ENCODE results near the gene UBE2G2.

The UBE2G2 gene

DNA sequence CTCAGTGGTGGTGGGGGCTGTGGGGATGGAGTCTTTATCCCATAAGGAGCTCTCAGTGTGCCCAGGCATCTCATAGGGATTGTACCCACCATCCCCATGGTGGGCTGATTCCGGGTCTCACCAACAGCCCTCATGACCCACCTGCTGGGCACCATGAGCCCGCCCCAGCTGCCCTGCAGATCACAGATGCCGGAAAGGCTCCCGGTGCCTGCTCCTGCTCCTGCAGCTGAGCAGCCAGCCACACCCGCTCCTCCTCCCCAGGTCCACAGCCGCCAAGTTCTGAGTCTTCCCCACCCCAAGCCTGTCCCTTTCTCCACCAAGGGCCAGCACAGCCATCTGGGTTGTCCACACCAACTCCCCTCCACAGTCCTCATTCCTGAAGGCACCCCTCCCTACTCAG lies 74.8 kb downstream of the UBE2G2 start:
- DNase-seq (ENCODE audit: low read depth), result no peak
- TF ChIP-seq MYC (IDR thresholded peaks at IDR 0.05; ENCODE audit: low read depth, low read length) (no peak), POLR2A (IDR thresholded peaks at IDR 0.05; ENCODE audit: extremely low read depth, insufficient read length) (no peak)
- TF ChIP-seq, protein P1, sequence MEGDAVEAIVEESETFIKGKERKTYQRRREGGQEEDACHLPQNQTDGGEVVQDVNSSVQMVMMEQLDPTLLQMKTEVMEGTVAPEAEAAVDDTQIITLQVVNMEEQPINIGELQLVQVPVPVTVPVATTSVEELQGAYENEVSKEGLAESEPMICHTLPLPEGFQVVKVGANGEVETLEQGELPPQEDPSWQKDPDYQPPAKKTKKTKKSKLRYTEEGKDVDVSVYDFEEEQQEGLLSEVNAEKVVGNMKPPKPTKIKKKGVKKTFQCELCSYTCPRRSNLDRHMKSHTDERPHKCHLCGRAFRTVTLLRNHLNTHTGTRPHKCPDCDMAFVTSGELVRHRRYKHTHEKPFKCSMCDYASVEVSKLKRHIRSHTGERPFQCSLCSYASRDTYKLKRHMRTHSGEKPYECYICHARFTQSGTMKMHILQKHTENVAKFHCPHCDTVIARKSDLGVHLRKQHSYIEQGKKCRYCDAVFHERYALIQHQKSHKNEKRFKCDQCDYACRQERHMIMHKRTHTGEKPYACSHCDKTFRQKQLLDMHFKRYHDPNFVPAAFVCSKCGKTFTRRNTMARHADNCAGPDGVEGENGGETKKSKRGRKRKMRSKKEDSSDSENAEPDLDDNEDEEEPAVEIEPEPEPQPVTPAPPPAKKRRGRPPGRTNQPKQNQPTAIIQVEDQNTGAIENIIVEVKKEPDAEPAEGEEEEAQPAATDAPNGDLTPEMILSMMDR (IDR thresholded peaks at IDR 0.05; ENCODE audit: low read depth, low read length), result no peak
- TF ChIP-seq, protein P2, sequence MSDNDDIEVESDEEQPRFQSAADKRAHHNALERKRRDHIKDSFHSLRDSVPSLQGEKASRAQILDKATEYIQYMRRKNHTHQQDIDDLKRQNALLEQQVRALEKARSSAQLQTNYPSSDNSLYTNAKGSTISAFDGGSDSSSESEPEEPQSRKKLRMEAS (IDR thresholded peaks at IDR 0.05; ENCODE audit: low read depth, low read length), result no peak
- no peak overlapping the region for H3K4me3 ChIP-seq (ENCODE audit: low read depth, low read length)

DNA sequence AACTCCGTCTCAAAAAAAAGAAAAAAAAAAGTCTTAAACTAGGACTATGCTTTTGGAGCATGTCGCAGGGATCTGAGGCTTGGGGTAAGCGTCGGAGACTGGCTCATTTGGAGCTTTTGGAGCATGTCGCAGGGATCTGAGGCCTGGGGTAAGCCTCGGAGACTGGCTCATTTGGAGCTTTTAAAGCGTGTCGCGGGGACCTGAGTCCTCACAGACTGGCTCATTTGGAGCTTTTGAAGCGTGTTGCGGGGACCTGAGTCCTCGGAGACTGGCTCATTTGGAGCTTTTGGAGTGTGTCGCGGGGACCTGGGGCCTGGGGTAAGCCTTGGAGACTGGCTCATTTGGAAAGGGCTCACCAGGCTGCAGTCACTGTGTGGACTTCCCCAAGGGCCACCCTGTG lies 76.7 kb downstream of the UBE2G2 start:
- no peak for DNase-seq (ENCODE audit: low read depth)

DNA sequence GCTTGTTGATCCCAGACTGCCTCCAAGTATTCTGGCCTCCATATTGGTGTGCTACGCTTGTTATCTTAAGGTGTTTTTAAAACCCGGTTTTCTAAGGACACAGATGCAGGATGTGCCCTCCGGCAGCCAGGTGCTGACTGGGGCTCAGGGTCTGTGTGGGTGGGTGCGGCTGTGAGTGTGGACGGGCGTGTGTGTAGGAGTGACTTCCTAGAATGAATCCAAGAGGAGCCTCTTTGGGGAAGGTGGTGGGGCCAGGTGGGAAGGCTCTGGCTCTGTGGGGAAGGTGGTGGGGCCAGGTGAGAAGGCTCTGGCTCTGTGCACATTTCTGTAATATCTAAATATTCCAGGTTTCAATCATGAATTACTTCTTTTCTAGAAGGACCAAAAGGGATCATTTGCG lies 77.4 kb downstream of the UBE2G2 start:
- no peak for TF ChIP-seq MYC (IDR thresholded peaks at IDR 0.05; ENCODE audit: low read depth, low read length)
- TF ChIP-seq, protein P1 (IDR thresholded peaks at IDR 0.05; ENCODE audit: low read depth, low read length), result no peak
- TF ChIP-seq, protein P2 (IDR thresholded peaks at IDR 0.05; ENCODE audit: low read depth, low read length), result no peak
- no peak for TF ChIP-seq POLR2A (IDR thresholded peaks at IDR 0.05; ENCODE audit: extremely low read depth, insufficient read length)
- no peak for DNase-seq (ENCODE audit: low read depth)

More for the DNA sequence above, 76.7 kb downstream of the UBE2G2 start:
- TF ChIP-seq, protein P1 (IDR thresholded peaks at IDR 0.05; ENCODE audit: low read depth, low read length), result no peak
- TF ChIP-seq MYC (IDR thresholded peaks at IDR 0.05; ENCODE audit: low read depth, low read length), result no peak
- TF ChIP-seq, protein P2 (IDR thresholded peaks at IDR 0.05; ENCODE audit: low read depth, low read length), result no peak
- no peak for TF ChIP-seq POLR2A (IDR thresholded peaks at IDR 0.05; ENCODE audit: extremely low read depth, insufficient read length)
- no peak overlapping the region for H3K4me3 ChIP-seq (ENCODE audit: low read depth, low read length)

DNA sequence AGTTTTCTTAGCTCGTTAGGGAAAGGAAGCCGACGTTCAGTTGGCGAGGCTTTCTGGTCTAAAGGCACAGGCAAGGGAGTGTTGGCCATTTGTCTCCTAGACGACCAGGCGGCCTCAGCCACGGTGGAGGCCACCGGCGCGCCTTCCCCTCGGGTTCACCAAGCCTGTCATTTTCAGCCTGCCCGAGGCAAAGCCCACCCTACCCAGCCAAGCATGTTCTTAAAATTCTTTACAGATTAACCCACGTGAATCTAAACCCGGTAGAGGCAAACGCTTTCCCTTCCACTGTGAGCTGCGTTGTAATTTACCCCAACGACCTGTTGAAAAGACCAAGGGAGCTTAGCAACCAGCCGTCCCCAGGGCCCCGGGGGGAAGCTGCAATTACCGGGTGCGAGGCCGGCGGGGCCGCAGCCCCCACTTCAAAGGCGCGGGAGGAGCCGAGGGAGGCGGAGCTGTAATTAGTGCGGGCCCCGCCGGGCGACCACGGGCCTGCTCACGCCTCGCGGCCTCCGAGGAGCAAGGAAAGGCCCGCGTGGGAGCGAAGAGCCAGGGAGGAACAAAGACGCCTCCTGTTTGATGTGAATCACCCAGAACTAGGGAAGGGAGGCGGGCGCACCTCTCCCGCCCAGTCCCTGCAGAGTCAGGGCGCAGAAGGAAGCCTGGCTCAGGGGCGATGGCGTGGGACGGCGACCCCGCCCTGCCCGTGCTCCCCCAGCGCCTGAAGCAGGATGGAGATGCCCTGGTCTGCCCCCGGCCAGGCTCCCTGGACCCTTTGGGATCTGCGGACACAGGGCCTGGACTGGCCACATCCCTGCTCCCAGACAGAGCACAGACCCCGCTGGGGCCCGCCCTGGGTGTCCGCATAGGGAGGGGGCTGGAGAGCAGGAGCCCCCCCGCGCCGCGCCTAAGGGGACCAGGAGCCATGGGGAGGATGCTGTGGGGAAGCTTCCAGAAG lies 78.2 kb downstream of the UBE2G2 start:
- peak; percentile 89 for DNase-seq (ENCODE audit: low read depth)
- H3K4me3 ChIP-seq (ENCODE audit: low read depth, low read length), result no peak overlapping the region
- TF ChIP-seq POLR2A (IDR thresholded peaks at IDR 0.05; ENCODE audit: extremely low read depth, insufficient read length) (no peak), MYC (IDR thresholded peaks at IDR 0.05; ENCODE audit: low read depth, low read length) (peak; percentile 32)
- TF ChIP-seq, protein P2 (IDR thresholded peaks at IDR 0.05; ENCODE audit: low read depth, low read length), result peak; percentile 61
- TF ChIP-seq, protein P1 (IDR thresholded peaks at IDR 0.05; ENCODE audit: low read depth, low read length), result no peak

More for the DNA sequence above, 77.4 kb downstream of the UBE2G2 start:
- H3K4me3 ChIP-seq (ENCODE audit: low read depth, low read length), result no peak overlapping the region

DNA sequence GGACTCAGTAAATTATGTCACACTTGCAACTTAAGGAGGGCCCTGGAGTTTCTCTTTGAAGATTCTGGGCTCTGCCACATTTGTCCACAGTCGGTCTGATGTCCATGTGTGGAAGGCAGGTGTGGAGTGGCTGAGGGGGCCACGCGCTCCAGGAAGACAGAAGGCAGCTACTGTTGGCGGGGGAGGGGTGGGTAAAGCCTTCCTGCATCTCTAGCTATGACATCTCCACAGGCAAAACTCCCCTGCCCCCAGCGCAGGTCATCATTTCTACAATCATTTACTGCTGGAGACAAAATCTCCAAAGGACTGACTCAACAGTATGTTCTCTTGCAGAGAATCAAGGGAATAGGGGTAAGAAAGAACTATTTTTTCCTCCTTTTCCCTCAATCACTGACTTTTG lies 78.9 kb downstream of the UBE2G2 start:
- DNase-seq (ENCODE audit: low read depth), result no peak
- no peak for TF ChIP-seq POLR2A (IDR thresholded peaks at IDR 0.05; ENCODE audit: extremely low read depth, insufficient read length)
- TF ChIP-seq, protein P2 (IDR thresholded peaks at IDR 0.05; ENCODE audit: low read depth, low read length), result no peak
- no peak for TF ChIP-seq MYC (IDR thresholded peaks at IDR 0.05; ENCODE audit: low read depth, low read length)
- TF ChIP-seq, protein P1 (IDR thresholded peaks at IDR 0.05; ENCODE audit: low read depth, low read length), result no peak
- H3K4me3 ChIP-seq (ENCODE audit: low read depth, low read length), result no peak overlapping the region

Measured in NB4 (cell line).